GM12864 (cell line): ENCODE data around the gene RLN1.
"Not testable (repeated sequence)": the region's sequence is repeated elsewhere in the genome, so short reads cannot be mapped to it uniquely, and the experiment has no call there.

Experiments
- DNase-seq: peaks from one replicate; pipeline ENCODE4 v3.0.0-alpha.2; 2011; ENCODE audit warnings: low read depth
- H3K4me3 ChIP-seq: 2 replicates; pipeline ENCODE4 v1.5.1; 2011; ENCODE audit warnings: mild to moderate bottlenecking, low read depth, low read length, control low read depth
- CTCF ChIP-seq: IDR thresholded peaks from 2 replicates; pipeline ENCODE4 v1.5.1; 2011; ENCODE audit warnings: low read depth, mild to moderate bottlenecking, moderate library complexity, low read length, control low read depth, inconsistent platforms; ENCODE audit errors: missing control alignments

Gene RLN1

GRCh38 chr9:5321058-5321457, 18.6 kb downstream of the RLN1 start:
- no peak for TF ChIP-seq CTCF
- H3K4me3 ChIP-seq = no peak overlapping the region
- no peak for DNase-seq

- not testable (repeated sequence) for DNase-seq, H3K4me3 ChIP-seq
Measured at GRCh38 chr9:5316406-5316805, 23.3 kb downstream of the RLN1 start.

GRCh38 chr9:5315187-5315923, 24.3 kb downstream of the RLN1 start:
- no peak overlapping the region for H3K4me3 ChIP-seq
- TF ChIP-seq CTCF = no peak
- DNase-seq = no peak

- no peak overlapping the region for H3K4me3 ChIP-seq
- DNase-seq = no peak
- no peak for TF ChIP-seq CTCF
Measured at GRCh38 chr9:5310851-5311250, 28.8 kb downstream of the RLN1 start.

GRCh38 chr9:5305741-5306140, 33.9 kb downstream of the RLN1 start:
- no peak overlapping the region for H3K4me3 ChIP-seq
- DNase-seq = no peak
- TF ChIP-seq CTCF = no peak

- DNase-seq, H3K4me3 ChIP-seq: not testable (repeated sequence)
Measured at GRCh38 chr9:5303840-5304795, 35.6 kb downstream of the RLN1 start, which contains the start of gene RLN2. Gene RLN2, minus strand, starts transcription at chr9:5304716. Its CDS starts 136 bp downstream, at chr9:5304580.

GRCh38 chr9:5301544-5301943, 38.1 kb downstream of the RLN1 start:
- no peak for DNase-seq
- no peak overlapping the region for H3K4me3 ChIP-seq
- TF ChIP-seq CTCF = no peak

GRCh38 chr9:5292141-5292540, 47.5 kb downstream of the RLN1 start:
- H3K4me3 ChIP-seq = no peak overlapping the region
- DNase-seq = no peak
- TF ChIP-seq CTCF = no peak
